CMK (cell line): ENCODE measurements around the gene F10.

ENCODE experiments used
- DNase-seq: peaks from one replicate; pipeline ENCODE4 v3.0.0-alpha.2; 2010; ENCODE audit warnings: low read depth

F10 gene

DNA sequence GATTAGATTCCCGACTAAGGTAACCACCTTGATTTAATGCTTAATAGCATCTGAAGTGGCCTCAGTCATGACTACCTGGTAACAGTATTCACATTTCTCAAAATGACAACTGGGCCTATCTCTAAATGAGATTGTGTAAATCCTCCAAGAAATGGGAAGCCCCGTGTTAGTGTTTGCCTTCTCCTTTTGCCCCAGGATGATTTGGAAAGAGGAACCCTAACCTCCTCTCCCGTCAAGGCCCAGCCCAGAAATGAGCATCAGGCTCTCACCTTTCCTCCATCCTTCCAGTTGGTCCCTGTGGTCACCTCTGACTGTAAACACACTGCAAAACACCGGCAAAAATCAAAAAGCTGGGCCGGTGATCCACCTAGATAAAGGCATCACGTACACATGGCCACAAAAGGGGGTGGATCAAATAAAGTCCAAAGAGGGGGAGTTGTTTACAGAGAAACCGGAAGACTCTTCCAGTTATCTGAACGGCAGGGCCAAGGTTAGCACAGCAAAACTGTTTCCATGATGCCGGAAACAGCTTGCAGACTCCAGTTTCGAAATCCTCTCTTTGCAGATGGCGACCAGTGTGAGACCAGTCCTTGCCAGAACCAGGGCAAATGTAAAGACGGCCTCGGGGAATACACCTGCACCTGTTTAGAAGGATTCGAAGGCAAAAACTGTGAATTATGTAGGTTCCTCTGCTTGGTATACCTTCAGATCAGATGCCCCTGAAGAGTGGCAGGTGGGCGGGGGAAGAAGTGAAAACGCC is 16.4 kb downstream of the F10 start:
- no peak for DNase-seq

- DNase-seq, result no peak
Measured at GRCh38 chr13:113139577-113139976, 17.0 kb downstream of the F10 start.

DNA sequence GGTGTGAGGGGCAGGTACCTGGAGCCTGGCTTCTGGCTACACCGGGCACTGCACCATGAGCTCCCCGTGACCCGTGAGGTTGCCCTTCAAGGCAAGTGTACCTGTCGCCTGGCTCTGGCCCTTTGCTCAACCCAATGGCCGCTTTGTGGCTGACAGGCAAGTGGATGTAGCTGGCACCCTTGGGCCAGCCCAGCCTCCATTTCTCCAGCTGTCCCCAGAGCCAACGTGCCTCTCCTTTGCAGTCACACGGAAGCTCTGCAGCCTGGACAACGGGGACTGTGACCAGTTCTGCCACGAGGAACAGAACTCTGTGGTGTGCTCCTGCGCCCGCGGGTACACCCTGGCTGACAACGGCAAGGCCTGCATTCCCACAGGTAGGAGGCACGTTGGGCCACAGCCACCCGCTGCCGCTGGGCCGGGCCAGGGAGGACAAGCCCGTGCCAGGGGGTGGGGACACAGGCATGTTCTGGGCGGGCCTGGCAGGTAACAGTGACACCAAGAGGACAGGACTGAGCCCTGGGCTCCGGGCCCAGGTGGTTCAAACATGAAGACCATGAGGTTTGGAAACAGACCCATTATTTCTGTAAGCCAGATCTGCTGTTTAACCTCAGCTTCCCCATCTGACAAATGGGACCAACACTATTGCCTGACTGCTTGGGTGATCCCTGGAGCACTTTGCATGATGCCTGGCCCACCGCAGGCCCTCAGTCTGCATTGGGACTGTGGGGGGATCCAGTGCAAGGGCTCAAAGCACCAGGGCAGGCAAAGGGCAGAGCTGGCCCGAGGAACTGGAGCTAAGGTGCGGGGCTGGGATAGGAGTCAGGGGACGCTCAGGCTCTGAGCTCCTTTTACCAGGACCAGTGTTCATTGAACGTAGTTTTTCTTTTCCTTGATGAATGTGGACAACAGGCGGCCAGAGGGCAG is 18.3 kb downstream of the F10 start:
- no peak for DNase-seq

GRCh38 chr13:113141601-113141970 is 19.0 kb downstream of the F10 start:
- DNase-seq, result no peak

DNA sequence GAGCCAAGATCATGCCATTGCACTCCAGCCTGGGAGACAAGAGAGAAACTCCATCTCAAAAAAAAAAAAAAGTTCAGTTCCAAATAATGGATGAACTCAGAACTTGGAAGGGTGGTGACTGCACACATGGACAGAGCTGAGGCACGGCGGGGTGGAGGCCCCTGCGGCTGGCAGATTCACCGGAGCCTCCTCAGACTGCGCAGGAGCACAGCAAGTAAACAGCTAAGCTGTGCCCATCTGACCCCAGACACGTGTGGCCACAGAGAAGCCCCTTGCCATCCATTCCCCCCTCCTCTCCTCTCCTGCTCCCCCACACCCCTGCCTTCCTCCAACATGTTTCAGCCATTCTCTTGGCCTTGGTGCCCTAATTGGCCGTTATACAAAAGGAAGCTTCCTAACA is 20.3 kb downstream of the F10 start:
- DNase-seq, result no peak

GRCh38 chr13:113143466-113144254 is 21.1 kb downstream of the F10 start:
- no peak for DNase-seq

DNA sequence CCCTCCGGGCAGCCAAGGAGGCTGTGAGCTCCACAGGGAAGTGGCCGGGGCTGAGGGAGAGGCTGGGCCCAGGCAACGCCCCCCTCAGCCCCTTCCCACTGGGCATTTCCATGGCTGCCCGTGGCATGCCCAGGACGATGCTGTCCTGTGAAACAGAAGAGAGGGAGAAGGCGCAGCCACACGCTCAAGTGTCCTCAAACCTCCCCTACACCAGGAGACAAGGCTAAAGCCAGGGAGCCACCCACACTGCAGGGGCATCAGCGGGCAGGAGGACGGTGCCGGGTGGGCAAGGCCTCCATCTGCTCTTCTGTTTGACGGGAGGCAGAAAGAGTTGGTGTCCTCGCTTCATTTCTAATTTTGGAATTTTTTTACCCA is 21.6 kb downstream of the F10 start:
- no peak for DNase-seq

GRCh38 chr13:113145496-113145895 is 22.9 kb downstream of the F10 start:
- DNase-seq, result no peak

DNA sequence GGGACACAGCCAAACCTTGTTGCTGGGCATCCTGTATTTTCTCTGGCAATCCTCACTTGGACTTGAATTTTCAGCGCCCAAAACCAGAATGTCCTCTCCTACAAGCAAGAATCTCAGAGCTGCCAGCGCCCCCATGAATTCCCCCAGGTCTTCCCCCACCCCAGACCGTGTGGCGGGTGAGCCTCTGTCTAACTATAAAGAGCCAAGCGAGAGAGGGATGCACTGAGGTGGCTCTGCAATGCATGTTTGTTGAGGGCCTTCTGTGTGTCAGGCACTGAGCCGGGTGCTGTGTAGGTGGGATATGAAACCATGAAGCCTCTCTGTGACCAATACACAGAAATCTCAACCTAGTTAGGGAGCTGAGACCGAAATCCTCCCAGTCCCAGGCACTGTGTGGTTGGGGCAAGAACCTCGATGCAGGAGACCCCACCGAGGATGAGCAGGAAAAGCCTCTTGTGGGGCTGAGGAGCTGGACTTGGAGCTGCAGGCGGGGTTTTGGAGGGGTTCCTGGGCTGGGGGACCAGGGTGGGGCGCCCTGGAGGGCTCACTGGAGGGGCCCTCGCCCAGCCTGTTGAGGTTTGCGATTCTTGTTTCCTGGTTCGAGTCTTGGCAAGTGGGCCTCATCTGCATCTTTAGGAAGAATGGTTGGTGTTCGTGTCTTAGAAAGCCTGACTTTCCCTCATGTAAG is 23.5 kb downstream of the F10 start:
- no peak for DNase-seq

DNA sequence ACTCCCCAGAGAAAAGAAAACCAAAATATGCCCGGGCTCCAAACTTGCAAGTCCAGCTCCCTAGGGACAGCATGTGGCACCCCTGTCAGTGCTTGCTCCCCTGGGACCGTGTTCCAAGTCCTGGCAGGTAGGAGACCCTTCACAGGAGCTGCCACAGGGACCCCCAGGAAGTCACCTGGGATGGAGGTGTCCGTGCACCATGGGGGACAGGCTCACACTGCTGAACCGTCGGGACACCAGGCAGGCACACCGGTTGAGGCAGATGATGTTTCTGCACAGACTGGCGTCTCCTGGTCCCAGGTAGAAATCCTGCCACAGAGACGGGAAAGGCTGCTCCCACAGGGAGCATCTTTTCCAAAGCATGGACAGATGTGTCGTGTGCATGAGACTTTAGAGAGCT is 24.2 kb downstream of the F10 start:
- DNase-seq, result no peak

GRCh38 chr13:113147206-113147605 is 24.6 kb downstream of the F10 start:
- no peak for DNase-seq

GRCh38 chr13:113148407-113148806 is 25.8 kb downstream of the F10 start:
- DNase-seq, result no peak

DNA sequence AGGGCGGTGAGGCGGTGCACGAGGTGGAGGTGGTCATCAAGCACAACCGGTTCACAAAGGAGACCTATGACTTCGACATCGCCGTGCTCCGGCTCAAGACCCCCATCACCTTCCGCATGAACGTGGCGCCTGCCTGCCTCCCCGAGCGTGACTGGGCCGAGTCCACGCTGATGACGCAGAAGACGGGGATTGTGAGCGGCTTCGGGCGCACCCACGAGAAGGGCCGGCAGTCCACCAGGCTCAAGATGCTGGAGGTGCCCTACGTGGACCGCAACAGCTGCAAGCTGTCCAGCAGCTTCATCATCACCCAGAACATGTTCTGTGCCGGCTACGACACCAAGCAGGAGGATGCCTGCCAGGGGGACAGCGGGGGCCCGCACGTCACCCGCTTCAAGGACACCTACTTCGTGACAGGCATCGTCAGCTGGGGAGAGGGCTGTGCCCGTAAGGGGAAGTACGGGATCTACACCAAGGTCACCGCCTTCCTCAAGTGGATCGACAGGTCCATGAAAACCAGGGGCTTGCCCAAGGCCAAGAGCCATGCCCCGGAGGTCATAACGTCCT is 26.4 kb downstream of the F10 start:
- no peak for DNase-seq

DNA sequence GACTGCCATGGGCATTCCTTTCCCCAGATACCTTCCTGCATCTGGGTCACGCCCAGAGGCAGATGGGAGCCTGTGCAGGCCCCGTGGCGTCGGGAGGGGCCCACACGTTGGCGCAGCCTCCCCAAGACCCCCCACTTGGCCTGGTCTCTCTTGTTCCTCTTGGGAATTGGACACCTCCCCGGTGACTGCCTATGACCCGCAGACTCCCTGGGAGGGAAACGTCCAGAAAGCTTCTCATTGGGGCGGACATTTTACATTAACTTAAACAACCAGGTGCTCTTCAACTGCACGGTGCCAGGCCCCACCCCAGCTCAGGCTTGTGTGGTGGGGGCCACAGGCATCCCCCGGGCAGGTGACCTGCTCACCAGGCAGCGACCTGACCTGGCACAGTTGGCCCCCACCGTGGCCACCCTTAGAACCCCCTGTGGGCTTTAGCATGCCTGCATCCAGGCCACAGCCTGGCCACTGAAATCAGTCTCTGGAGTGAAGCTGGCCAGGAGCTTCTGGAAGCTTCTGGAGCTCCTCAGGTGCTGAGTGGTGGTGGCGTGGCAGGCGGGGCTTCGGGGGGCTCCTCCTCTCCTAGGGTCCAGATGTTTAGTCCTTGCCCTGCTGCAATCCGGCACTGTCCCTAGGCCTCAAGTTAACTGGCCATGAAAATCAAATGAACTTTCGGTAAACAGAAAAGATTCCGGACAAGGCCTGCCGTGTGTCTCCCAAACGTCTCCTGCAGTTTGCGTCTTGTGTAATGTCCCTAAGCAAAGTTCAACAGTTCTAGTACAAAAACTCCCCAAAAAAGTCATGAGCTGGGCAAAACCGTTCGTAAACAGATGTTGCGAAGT is 27.3 kb downstream of the F10 start:
- DNase-seq, result no peak

- no peak for DNase-seq
Measured at GRCh38 chr13:113150550-113151365, 28.2 kb downstream of the F10 start.

DNA sequence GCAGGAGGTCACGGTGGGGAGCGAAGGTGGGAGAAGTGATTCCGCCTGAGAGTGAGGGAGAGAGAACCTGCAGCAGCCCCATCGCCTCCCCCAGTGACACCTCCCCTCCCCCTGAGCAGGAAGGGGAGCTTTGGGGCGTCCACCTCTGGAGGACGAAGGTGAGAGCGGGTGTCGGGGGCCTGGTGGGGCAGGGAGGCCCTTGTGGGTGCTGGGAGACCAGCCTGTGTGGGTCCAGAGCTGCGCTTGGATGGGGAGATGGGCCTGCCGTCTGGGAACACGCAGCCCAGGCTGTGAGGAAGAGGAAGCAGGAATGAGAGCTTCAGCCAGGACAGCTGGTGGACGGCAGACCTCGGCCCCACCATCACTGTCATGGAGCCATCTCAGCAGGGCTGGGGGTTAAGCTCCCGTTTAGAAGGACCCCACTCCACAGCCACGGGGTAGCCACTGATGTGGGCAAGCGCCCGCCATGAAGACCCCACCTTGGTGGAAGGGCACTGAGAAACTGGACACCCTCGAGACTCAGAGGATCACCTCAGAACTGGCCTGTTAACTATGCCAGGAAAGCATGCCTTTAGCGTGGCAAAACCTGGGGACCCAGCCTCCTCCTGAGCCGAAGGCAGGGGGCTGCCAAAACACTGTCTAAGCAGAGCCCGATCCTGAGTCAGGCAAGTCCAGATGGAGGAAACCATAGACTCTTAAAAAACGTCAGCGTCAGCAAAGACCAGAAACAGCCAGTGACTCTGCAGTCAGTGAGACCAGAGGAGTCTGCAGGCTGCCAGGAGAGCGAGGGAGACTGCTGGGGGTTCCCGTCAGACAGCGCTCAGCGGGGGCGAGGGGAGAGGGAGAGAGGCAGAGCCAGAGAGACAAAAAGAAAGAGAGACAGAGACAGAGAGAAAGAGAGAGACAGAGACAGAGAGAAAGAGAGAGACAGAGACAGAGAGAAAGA is 29.4 kb downstream of the F10 start:
- DNase-seq, result no peak

- no peak for DNase-seq
Measured at GRCh38 chr13:113152691-113152983, 30.0 kb downstream of the F10 start.

DNA sequence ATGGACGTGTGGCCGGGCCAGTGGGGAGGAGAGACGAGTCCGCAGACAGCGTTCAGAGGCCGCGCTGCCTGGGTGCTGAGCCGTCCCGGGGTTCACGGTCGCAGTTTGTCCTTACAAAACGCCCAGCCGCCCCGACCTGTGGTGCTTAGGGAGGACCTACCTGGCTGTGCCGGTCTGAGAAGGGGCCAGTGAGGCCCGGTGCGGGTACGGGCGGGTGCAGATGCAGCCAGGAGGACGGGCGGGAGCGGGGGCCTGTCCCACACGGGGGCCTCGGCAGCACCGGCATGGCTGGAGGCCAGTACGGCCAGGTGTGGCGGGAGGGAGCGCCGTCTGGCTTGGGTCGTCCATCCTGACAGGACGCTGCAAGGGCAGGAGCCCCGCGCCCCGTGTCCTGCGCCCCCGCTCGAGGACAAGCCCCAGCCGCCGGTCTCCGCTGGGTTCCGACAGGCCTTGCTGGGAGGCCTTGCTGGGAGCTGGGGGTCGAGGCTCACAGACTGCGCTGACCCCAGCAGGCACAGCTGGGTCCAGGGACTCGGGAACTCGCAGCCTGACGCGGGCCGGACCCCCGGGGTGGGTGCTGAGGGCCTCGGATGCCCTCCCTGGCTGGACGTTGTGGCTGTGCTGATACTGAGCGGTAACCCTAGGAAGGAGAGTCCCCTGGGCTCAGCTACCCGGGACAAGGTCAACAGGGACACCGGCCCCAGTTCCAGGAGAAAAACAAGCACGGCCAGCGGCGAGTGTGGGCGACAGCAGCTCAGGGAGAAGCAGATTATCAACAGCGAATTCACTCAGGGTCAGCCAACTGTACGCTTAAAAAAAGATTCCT is 30.6 kb downstream of the F10 start:
- no peak for DNase-seq
